SK-N-SH treated with all-trans-retinoic acid at 6 μM for 48 hours (cell line): ENCODE data around the gene ASCL2.

Experiments used
- ATAC-seq: fragments of 200-7000 bp; cut with Tn5 transposase; 3 replicates; pipeline ENCODE4 v1.9.1; 2020; ENCODE audit warnings: mild to moderate bottlenecking, moderate library complexity
- ARNTL ChIP-seq: fragments of 450-650 bp; formaldehyde crosslinking; IDR thresholded peaks from 2 replicates; pipeline ENCODE4 v1.5.0; 2020; ENCODE audit warnings: low read depth, mild to moderate bottlenecking, moderate library complexity, borderline replicate concordance
- BACH2 ChIP-seq: fragments of 250-450 bp; sonication (Bioruptor Pico); IDR thresholded peaks from 2 replicates; pipeline ENCODE4 v1.9.0; 2021; ENCODE audit warnings: mild to moderate bottlenecking, borderline replicate concordance
- CSDC2 ChIP-seq: fragments of 250-450 bp; sonication (Bioruptor Pico); IDR thresholded peaks from 2 replicates; pipeline ENCODE4 v1.5.0; 2020; ENCODE audit warnings: mild to moderate bottlenecking, moderate library complexity
- ESRRG ChIP-seq: fragments of 250-450 bp; sonication (Bioruptor Pico); IDR thresholded peaks from 2 replicates; pipeline ENCODE4 v1.6.1; 2021; ENCODE audit warnings: mild to moderate bottlenecking
- GLIS3 ChIP-seq: fragments of 250-450 bp; sonication (Bioruptor Pico); IDR thresholded peaks from 2 replicates; pipeline ENCODE4 v1.5.0; 2020; ENCODE audit warnings: mild to moderate bottlenecking, moderate library complexity
- OSR1 ChIP-seq: fragments of 250-450 bp; sonication (Bioruptor Pico); IDR thresholded peaks from 2 replicates; pipeline ENCODE4 v1.8.0; 2022; ENCODE audit warnings: moderate library complexity, mild to moderate bottlenecking, inconsistent platforms
- PPARA ChIP-seq: fragments of 250-450 bp; sonication (Bioruptor Pico); IDR thresholded peaks from 2 replicates; pipeline ENCODE4 v1.5.0; 2020; ENCODE audit warnings: mild to moderate bottlenecking, borderline replicate concordance
- RARB ChIP-seq: fragments of 250-450 bp; sonication (Bioruptor Pico); IDR thresholded peaks from 2 replicates; pipeline ENCODE4 v1.8.0; 2021; ENCODE audit warnings: mild to moderate bottlenecking, moderate library complexity
- TCF4 ChIP-seq: fragments of 250-450 bp; sonication (Bioruptor Pico); IDR thresholded peaks from 2 replicates; pipeline ENCODE4 v1.8.0; 2021; ENCODE audit warnings: mild to moderate bottlenecking, moderate library complexity, borderline replicate concordance
- TOX ChIP-seq: fragments of 250-450 bp; sonication (Bioruptor Pico); IDR thresholded peaks from 2 replicates; pipeline ENCODE4 v1.8.0; 2021; ENCODE audit warnings: mild to moderate bottlenecking, moderate library complexity, borderline replicate concordance
- ZC3H10 ChIP-seq: fragments of 250-450 bp; sonication (Bioruptor Pico); IDR thresholded peaks from 2 replicates; pipeline ENCODE4 v1.5.1; 2021; ENCODE audit warnings: mild to moderate bottlenecking, moderate library complexity
- ZFP3 ChIP-seq: fragments of 250-450 bp; sonication (Bioruptor Pico); IDR thresholded peaks from 2 replicates; pipeline ENCODE4 v1.5.0; 2020; ENCODE audit warnings: mild to moderate bottlenecking, moderate library complexity
- ZFP30 ChIP-seq: fragments of 450-650 bp; formaldehyde crosslinking; IDR thresholded peaks from 2 replicates; pipeline ENCODE4 v1.5.0; 2022; ENCODE audit warnings: mild to moderate bottlenecking, moderate library complexity
- ZNF565 ChIP-seq: fragments of 450-650 bp; formaldehyde crosslinking; conservative IDR thresholded peaks from 2 replicates; pipeline ENCODE4 v1.5.0; 2020; ENCODE audit warnings: low read depth, mild to moderate bottlenecking, moderate library complexity
- ZNF70 ChIP-seq: fragments of 450-650 bp; formaldehyde crosslinking; IDR thresholded peaks from 2 replicates; pipeline ENCODE4 v1.5.0; 2020; ENCODE audit warnings: mild to moderate bottlenecking, moderate library complexity
- ZNF8 ChIP-seq: fragments of 450-650 bp; formaldehyde crosslinking; IDR thresholded peaks from 2 replicates; pipeline ENCODE4 v1.5.0; 2020; ENCODE audit warnings: mild to moderate bottlenecking, moderate library complexity
- TF ChIP-seq, protein P1 (sequence below): fragments of 250-450 bp; sonication (Bioruptor Pico); IDR thresholded peaks from 2 replicates; pipeline ENCODE4 v1.5.0; 2020; ENCODE audit warnings: mild to moderate bottlenecking, moderate library complexity
- TF ChIP-seq, protein P2 (sequence below): fragments of 250-450 bp; sonication (Bioruptor Pico); IDR thresholded peaks from 2 replicates; pipeline ENCODE4 v1.8.0; 2020; ENCODE audit warnings: mild to moderate bottlenecking, moderate library complexity, borderline replicate concordance
- TF ChIP-seq, protein P3 (sequence below): fragments of 250-450 bp; sonication (Bioruptor Pico); IDR thresholded peaks from 2 replicates; pipeline ENCODE4 v1.8.0; 2021; ENCODE audit warnings: low read depth, mild to moderate bottlenecking, moderate library complexity, borderline replicate concordance
- TF ChIP-seq, protein P4 (sequence below): fragments of 250-450 bp; sonication (Bioruptor Pico); IDR thresholded peaks from 2 replicates; pipeline ENCODE4 v1.5.1; 2020; ENCODE audit warnings: low read depth, mild to moderate bottlenecking, moderate library complexity
- TF ChIP-seq, protein P5 (sequence below): fragments of 250-450 bp; sonication (Bioruptor Pico); IDR thresholded peaks from 2 replicates; pipeline ENCODE4 v1.5.1; 2021; ENCODE audit warnings: mild to moderate bottlenecking, moderate library complexity

The ASCL2 gene

DNA sequence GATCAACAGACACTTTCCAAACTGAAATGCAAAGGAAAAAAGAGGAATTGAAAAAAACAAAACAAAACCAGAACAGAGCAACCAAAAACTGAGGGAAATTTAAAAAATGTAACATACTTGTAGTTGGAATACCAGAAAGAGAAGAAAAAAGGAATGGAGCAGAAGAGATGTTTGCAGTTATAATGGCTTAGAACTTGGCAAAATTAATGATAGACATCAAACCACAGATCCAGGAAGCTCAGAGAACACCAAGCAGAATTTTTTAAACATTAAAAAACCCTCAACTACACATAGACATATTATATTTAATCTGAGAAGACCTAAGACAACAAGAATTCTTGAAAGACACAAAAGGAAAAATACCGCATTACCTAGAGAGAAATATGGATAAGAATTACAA lies 46.1 kb downstream of the ASCL2 start:
- no peak for ATAC-seq
- TF ChIP-seq, protein P1, sequence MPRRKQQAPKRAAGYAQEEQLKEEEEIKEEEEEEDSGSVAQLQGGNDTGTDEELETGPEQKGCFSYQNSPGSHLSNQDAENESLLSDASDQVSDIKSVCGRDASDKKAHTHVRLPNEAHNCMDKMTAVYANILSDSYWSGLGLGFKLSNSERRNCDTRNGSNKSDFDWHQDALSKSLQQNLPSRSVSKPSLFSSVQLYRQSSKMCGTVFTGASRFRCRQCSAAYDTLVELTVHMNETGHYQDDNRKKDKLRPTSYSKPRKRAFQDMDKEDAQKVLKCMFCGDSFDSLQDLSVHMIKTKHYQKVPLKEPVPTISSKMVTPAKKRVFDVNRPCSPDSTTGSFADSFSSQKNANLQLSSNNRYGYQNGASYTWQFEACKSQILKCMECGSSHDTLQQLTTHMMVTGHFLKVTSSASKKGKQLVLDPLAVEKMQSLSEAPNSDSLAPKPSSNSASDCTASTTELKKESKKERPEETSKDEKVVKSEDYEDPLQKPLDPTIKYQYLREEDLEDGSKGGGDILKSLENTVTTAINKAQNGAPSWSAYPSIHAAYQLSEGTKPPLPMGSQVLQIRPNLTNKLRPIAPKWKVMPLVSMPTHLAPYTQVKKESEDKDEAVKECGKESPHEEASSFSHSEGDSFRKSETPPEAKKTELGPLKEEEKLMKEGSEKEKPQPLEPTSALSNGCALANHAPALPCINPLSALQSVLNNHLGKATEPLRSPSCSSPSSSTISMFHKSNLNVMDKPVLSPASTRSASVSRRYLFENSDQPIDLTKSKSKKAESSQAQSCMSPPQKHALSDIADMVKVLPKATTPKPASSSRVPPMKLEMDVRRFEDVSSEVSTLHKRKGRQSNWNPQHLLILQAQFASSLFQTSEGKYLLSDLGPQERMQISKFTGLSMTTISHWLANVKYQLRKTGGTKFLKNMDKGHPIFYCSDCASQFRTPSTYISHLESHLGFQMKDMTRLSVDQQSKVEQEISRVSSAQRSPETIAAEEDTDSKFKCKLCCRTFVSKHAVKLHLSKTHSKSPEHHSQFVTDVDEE: no peak
- TF ChIP-seq ZFP3 (no peak), ZC3H10 (CRISPR knock-in tag) (no peak), RARB (no peak), ZNF70 (no peak), ESRRG (CRISPR knock-in tag) (no peak), TCF4 (CRISPR knock-in tag) (no peak), ZNF565 (CRISPR knock-in tag) (no peak), ZNF8 (CRISPR knock-in tag) (no peak), GLIS3 (CRISPR knock-in tag) (no peak), CSDC2 (CRISPR knock-in tag) (no peak), TOX (CRISPR knock-in tag) (no peak), OSR1 (CRISPR knock-in tag) (no peak), PPARA (CRISPR knock-in tag) (no peak), BACH2 (CRISPR knock-in tag) (no peak)
- TF ChIP-seq, protein P2, sequence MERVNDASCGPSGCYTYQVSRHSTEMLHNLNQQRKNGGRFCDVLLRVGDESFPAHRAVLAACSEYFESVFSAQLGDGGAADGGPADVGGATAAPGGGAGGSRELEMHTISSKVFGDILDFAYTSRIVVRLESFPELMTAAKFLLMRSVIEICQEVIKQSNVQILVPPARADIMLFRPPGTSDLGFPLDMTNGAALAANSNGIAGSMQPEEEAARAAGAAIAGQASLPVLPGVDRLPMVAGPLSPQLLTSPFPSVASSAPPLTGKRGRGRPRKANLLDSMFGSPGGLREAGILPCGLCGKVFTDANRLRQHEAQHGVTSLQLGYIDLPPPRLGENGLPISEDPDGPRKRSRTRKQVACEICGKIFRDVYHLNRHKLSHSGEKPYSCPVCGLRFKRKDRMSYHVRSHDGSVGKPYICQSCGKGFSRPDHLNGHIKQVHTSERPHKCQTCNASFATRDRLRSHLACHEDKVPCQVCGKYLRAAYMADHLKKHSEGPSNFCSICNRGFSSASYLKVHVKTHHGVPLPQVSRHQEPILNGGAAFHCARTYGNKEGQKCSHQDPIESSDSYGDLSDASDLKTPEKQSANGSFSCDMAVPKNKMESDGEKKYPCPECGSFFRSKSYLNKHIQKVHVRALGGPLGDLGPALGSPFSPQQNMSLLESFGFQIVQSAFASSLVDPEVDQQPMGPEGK (CRISPR knock-in tag): no peak
- TF ChIP-seq, protein P3, sequence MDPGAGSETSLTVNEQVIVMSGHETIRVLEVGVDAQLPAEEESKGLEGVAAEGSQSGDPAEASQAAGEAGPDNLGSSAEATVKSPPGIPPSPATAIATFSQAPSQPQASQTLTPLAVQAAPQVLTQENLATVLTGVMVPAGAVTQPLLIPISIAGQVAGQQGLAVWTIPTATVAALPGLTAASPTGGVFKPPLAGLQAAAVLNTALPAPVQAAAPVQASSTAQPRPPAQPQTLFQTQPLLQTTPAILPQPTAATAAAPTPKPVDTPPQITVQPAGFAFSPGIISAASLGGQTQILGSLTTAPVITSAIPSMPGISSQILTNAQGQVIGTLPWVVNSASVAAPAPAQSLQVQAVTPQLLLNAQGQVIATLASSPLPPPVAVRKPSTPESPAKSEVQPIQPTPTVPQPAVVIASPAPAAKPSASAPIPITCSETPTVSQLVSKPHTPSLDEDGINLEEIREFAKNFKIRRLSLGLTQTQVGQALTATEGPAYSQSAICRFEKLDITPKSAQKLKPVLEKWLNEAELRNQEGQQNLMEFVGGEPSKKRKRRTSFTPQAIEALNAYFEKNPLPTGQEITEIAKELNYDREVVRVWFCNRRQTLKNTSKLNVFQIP: no peak
- TF ChIP-seq, protein P4, sequence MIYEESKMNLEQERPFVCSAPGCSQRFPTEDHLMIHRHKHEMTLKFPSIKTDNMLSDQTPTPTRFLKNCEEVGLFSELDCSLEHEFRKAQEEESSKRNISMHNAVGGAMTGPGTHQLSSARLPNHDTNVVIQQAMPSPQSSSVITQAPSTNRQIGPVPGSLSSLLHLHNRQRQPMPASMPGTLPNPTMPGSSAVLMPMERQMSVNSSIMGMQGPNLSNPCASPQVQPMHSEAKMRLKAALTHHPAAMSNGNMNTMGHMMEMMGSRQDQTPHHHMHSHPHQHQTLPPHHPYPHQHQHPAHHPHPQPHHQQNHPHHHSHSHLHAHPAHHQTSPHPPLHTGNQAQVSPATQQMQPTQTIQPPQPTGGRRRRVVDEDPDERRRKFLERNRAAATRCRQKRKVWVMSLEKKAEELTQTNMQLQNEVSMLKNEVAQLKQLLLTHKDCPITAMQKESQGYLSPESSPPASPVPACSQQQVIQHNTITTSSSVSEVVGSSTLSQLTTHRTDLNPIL (CRISPR knock-in tag): no peak
- TF ChIP-seq, protein P5, sequence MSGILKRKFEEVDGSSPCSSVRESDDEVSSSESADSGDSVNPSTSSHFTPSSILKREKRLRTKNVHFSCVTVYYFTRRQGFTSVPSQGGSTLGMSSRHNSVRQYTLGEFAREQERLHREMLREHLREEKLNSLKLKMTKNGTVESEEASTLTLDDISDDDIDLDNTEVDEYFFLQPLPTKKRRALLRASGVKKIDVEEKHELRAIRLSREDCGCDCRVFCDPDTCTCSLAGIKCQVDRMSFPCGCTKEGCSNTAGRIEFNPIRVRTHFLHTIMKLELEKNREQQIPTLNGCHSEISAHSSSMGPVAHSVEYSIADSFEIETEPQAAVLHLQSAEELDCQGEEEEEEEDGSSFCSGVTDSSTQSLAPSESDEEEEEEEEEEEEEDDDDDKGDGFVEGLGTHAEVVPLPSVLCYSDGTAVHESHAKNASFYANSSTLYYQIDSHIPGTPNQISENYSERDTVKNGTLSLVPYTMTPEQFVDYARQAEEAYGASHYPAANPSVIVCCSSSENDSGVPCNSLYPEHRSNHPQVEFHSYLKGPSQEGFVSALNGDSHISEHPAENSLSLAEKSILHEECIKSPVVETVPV (CRISPR knock-in tag): no peak

DNA sequence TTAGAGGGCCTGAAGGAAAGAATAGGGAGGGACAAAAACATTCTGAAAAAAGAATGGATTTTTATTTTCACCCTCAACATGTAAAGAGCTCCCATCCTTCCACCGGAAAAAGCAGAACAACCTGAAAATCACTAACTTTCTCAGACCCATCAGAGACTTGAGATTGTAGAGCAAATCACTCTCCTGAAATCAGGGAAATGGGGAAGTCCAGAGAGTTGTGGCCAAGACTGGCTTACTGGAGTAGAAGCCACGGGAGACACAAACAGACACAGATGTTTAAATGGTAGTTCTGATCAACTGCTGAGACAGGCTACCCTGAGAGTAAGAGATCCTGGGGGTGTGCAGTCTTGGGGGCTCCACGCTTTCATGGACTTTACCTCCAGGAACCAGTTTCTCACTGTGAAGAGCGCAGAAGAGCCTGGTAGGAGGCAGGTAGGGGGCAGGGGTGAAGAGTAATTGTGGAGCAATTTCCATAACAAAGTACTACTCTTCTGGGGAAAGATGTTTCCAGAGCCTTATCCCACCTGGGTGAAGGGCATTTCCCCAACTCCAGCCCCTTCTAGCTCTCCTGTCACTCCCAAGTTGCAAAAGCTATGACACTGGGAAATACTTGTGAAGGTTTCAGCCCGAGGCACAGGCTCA lies 47.1 kb downstream of the ASCL2 start:
- no peak for TF ChIP-seq PPARA (CRISPR knock-in tag)
- TF ChIP-seq, protein P4 (CRISPR knock-in tag): no peak
- no peak for TF ChIP-seq TCF4 (CRISPR knock-in tag)
- TF ChIP-seq BACH2 (CRISPR knock-in tag): no peak
- TF ChIP-seq ZFP30 (CRISPR knock-in tag): no peak
- TF ChIP-seq ARNTL (CRISPR knock-in tag): no peak
- ATAC-seq: no peak
